Medulla oblongata (tissue), 1 donor: ENCODE measurements around the gene OR4F15.
"Not testable (repeated sequence)": the region's sequence is repeated elsewhere in the genome, so short reads cannot be mapped to it uniquely, and the experiment has no call there.

Source experiments
- DNase-seq: peaks from one replicate; pipeline ENCODE4 v3.0.0-alpha.2; 2015; ENCODE audit errors: extremely low spot score

OR4F15 gene

DNA sequence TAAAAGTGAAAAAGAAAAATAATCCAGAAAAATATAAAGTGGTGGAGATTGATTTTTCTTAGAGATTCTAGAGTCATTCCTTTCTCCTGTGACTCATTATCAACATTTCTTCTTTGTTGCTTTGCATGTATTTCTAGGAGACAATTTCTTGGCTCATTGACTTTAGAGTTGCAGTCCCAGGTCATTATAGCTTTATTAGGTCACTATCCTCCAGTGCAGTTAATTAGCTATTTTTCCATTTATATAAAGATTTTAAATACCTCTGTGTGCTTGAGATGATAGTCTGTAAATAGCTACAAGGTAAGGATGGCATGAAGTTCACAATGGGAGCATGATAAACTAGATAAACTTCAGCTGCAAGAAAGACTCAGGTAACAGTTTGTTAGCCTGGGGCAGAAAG, at the start of gene OR4F15:
OR4F15 (plus strand) TSS at position 301 of the 400 bp plus-strand sequence. CDS start 5,985 bp downstream, outside the sequence.
- DNase-seq: no peak

- DNase-seq: not testable (repeated sequence)
Measured at GRCh38 chr15:101764669-101765339, 47.2 kb upstream of the OR4F15 start.

DNA sequence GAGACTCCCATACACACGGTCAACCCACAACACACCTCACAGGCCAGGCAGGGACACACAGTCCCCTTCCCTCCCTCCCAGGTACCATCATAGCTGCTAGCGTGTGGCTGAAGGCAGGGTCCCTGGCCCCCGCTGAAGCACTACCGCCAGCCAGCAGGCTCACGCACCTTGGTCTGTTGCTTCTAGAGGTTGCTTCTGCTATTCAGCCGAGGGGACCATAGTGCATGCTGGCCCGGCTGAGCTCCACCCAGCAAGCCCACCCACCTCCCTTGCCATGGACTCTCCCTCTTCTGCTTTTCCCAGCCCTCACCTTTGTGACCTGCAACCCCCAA, 46.7 kb upstream of the OR4F15 start:
- DNase-seq: not testable (repeated sequence)

- DNase-seq: no peak
Measured at GRCh38 chr15:101765772-101766456, 46.1 kb upstream of the OR4F15 start.

DNA sequence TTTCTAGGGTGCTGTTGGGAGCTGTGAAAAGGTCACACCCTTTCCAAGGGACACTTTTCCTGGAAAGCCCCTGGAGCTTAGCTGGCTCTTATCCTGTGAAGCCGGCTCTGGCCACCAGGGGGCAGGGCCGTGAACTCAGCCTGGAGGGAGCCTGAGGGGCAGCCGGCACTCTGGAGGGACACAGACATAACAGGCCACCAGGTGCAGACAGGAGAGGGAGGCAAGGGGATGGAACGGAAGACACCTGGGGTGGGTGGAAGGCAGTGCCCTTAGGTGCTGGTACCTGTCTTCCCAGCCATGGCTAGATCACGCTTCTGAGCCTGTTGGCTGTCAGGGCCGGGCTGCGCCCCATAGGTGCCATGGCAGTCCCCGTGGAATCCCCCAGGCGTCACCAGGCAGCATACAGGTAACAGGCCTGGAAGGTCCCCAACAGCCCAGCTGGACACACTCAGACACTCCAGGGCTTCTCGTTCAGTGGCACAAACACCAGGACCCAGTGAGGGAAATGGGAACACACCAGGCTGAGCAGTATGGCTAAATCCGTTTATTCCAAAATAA, 44.8 kb upstream of the OR4F15 start:
- DNase-seq: not testable (repeated sequence)

DNA sequence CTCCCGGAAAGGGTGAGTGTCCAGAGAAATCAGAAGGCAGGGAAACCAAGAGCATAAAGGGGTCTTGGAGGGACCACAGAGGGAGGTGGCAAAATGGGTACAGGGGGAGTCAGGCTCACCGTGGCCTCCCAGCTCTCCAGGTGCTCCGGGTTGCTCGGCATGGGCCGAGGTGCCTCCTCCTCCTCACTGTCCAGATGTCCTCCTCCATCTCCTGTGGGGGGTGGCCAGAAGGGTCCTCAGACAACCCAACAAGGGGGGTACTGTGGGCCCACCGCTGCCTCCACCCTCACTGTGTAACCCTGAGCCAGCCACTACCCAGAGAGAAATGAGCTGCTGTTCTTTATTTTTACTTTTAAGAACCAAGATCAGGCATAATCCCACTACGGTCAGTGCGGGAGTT, 39.1 kb upstream of the OR4F15 start:
- DNase-seq: no peak

GRCh38 chr15:101773496-101774100, 38.4 kb upstream of the OR4F15 start:
- no peak for DNase-seq

GRCh38 chr15:101775136-101775535, 36.9 kb upstream of the OR4F15 start:
- no peak for DNase-seq

DNA sequence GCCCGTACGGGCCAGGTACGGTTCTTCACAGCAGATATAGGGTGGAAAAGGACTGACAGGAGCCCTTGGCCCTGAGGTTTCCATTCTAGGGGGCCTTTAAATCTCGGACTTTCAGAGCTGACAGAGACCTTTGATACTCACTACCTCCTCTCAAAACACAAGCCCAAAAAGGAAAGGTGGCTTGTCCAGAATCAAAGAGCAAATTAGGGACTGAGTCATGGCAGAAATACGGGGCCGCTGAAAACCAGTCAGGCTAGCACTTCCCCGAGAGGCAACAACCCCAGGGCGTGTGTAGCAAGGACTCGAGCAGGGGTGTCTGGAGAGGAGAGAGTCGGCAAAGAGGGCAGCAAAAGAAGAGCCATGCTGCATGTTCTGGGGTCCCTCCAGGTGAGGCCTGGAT, 33.4 kb upstream of the OR4F15 start:
- not testable (repeated sequence) for DNase-seq

GRCh38 chr15:101780225-101780624, 31.8 kb upstream of the OR4F15 start:
- not testable (repeated sequence) for DNase-seq

DNA sequence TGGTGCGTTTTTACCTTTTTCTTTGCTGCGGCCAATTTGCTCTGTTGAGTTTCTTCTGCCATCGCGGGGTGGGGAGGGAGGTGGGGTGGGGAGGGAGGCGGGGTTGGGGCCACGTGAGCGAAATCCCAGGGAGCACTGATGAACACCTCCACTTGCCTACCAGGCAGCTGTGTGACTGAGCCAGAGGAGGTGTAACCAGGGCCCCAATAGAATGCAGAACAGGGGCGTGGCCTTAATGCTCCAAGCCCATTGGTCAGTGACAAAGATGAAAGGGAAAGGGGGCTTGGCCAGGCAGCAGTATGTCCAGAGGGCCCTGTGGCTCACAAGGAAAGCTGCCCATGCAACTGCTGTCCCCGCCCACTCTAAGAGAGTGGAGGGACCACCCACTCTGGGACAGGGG, 30.1 kb upstream of the OR4F15 start:
- no peak for DNase-seq

GRCh38 chr15:101784644-101785043, 27.4 kb upstream of the OR4F15 start:
- no peak for DNase-seq

- not testable (repeated sequence) for DNase-seq
Measured at GRCh38 chr15:101786422-101786821, 25.6 kb upstream of the OR4F15 start.

DNA sequence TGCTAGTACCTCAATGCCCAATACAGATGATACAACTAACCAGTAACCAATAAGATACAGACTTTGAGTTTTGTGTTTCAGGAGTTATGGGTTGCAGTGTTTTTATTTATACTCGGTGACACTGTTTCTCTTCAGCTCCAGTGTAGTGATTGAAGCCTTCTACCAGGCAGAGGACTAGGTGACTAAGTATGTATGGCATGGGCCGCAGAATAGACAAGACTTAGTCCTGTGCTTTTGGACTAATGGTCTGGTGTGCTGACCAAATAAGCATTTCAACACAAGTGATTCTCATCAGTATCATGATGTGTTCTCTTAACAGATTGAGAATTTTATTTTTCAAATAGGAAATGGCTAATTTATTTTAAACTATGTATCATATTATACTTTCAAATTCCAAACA, 24.0 kb upstream of the OR4F15 start:
- DNase-seq: not testable (repeated sequence)

DNA sequence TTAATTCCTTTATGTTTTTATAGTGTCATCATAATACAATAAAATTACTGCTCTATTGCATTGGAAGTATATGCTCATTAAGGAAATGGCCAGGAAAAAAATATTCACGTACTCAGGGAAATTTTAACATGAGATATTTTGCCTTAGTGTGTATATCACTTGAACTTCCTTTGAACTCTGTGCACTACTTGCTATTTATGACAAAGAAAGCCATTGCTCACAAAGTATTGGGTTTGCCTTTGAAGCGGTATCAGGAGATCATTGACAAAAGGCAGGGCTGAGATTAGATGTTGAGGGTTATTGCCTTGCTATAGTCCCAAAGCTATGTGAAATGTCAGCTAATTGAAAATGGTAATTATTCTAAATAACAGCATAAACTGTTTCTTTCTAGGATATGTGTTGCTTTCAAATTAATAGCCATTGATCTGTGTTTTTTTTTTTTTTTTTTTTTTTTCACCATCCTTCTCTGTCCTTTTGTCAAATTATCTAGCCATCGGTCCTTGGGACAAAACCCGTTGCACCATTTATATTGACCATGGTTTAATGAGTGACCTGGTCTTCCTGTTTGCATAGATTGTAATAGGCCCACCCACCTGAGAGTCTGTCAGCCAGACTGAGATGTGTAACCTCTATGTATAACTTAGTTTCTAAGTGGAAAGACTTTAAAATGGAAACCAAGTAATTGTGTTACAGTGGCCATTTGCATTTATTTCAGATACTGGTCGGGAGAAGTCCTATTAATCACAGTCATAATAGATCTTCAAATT, 23.3 kb upstream of the OR4F15 start:
- DNase-seq: not testable (repeated sequence)

DNA sequence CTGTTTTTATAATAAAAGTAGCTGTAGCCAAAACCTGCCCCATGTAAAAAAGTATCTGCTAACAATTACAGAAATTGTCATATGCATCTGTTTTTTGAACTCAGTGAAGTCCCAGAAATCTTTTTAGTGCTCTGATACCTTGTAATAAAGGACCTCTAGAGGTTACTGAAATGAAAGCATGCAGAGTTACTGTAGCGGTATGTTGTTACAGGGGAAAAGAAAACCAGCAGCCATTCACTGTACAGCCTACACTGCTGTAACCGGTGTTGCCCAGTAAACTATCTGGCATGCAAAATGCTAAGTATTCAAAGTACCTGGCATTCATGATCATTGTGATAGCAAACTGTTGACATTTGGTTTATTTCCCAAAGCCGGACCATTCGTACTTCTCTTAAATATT, 21.3 kb upstream of the OR4F15 start:
- not testable (repeated sequence) for DNase-seq

- DNase-seq: not testable (repeated sequence)
Measured at GRCh38 chr15:101793981-101794380, 18.0 kb upstream of the OR4F15 start.

- DNase-seq: no peak
Measured at GRCh38 chr15:101795455-101795854, 16.5 kb upstream of the OR4F15 start.

GRCh38 chr15:101799665-101800064, 12.3 kb upstream of the OR4F15 start:
- DNase-seq: no peak

DNA sequence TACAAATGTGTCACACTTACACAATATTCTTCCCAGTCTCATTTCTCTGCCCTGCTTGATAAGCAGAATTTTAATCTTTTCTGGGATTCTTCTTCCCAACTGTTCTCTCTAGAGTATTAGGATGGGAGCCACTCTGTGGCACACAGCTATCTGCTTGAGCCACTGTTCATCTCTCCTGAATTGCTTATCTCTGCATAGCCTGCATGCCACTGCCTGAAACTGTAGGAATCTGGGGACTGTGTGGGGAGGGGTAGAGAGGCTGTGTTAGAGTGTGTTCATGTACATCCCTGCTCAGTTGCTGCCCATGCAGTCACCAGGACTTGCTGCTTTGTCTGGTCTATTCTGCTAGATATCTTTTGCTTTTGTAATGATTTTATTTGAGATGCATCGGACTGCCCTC, 11.0 kb upstream of the OR4F15 start:
- no peak for DNase-seq

GRCh38 chr15:101803209-101803608, 8.8 kb upstream of the OR4F15 start, which contains the start of gene OR4F6:
Gene OR4F6, plus strand, starts transcription at chr15:101803509. Its CDS starts 2,211 bp downstream, at chr15:101805720.
- no peak for DNase-seq

- no peak for DNase-seq
Measured at GRCh38 chr15:101803676-101804075, 8.3 kb upstream of the OR4F15 start.
